Adrenal gland (tissue), 12 donors: ENCODE measurements around the gene C3orf22. TPM values are rescaled to one million over a fixed set of nuclear protein-coding genes. Genes with fewer than 3 reads are reported as not detected.

ENCODE experiments used
- DNase-seq, 7 donors: peaks; one replicate each; pipeline ENCODE4 v3.0.0-alpha.2; 2019 to 2020
- H3K27ac ChIP-seq, 5 donors: fragments of 200-600 bp; sonication (generic) in 4 of 5; 1 replicate in 3 of 5; 2 replicates in 2 of 5; pipeline versions ENCODE4 v1.5.1 to v1.8.0; 2016 to 2020; ENCODE audit warnings: mild to moderate bottlenecking in 1 of 5
- H3K27me3 ChIP-seq: fragments of 200-600 bp; 2 replicates; pipeline ENCODE4 v1.8.0; 2021
- H3K36me3 ChIP-seq, 2 donors: fragments of 200-600 bp; replicated peaks in 1 of 2; 1 replicate in 1 of 2; 2 replicates in 1 of 2; pipeline versions ENCODE4 v1.5.1 to v1.8.0; 2018 to 2022
- H3K4me1 ChIP-seq, 2 donors: fragments of 200-600 bp; replicated peaks in 1 of 2; 1 replicate in 1 of 2; 2 replicates in 1 of 2; pipeline versions ENCODE4 v1.5.1 to v1.8.0; 2018 to 2021
- H3K4me3 ChIP-seq, 4 donors: fragments of 200-600 bp; sonication (generic) in 3 of 4; one replicate each; pipeline ENCODE4 v1.5.1; 2016 to 2018
- H3K9me3 ChIP-seq, 3 donors: fragments of 200-600 bp; sonication (generic) in 1 of 3; replicated peaks in 1 of 3; 1 replicate in 2 of 3; 2 replicates in 1 of 3; pipeline versions ENCODE4 v1.5.1 to v1.8.0; 2016 to 2021
- POLR2A ChIP-seq, 2 donors: fragments of 450-650 bp; IDR thresholded peaks; one replicate each; pipeline ENCODE4 v1.6.1; 2017; ENCODE audit warnings: antibody characterized with exemption in 2 of 2, mild to moderate bottlenecking in 2 of 2, moderate library complexity in 1 of 2
- WGBS, 4 donors: extraction: QIAGEN DNeasy Blood & Tissue Kit in 2 of 4; methylation state at CpG; one replicate each; pipeline versions ENCODE4 v1.1.5 to v1.1.7; 2013 to 2017; 5-methylcytosine and 5-hydroxymethylcytosine counted together
- intact Hi-C, 2 donors: fragments of 100-400 bp; cut with DNase I; formaldehyde crosslinking; loops; one replicate each; pipeline versions ENCODE4 v1.14.1 to v1.15.0; 2022 to 2023
- polyA plus RNA-seq, 3 donors: library from polyadenylated mRNA; stranded (reverse); fragments of 200-250 nt in 2 of 3; fragments of 350-450 nt in 1 of 3; fragmentation: Illumina TruSeq in 1 of 3; extraction: RNeasy Lipid Tissue Mini Kit (QIAGEN cat#74804) in 1 of 3; gene quantifications; one replicate each; pipeline ENCODE4 v1.2.3, GENCODE V29; 2013 to 2014
- total RNA-seq, 9 donors: library from RNA; depleted of rRNA in 4 of 9; stranded (reverse); fragments of >200 nt in 4 of 9; fragments of 120-200 nt in 1 of 9; fragmentation: NEBNext Ultra II Directional in 1 of 9; extraction: Animal tissue kit (Norgen Biotek cat#: 25700) in 1 of 9; gene quantifications; one replicate each; pipeline versions ENCODE4 v1.1.0 to v1.2.4, GENCODE V29; 2013 to 2023
- TF ChIP-seq, protein P1 (sequence below), 6 experiments: fragments of 450-650 bp in 4 of 6; fragments of 200-600 bp in 2 of 6; sonication (generic) in 1 of 6; IDR thresholded peaks; 1 replicate in 5 of 6; 2 replicates in 1 of 6; pipeline versions ENCODE4 v1.5.1 to v1.8.0; 2016 to 2021; ENCODE audit warnings: antibody characterized with exemption in 6 of 6, mild to moderate bottlenecking in 2 of 6, moderate library complexity in 1 of 6
- donor health status: healthy with polysubstance abuse.
- donor health status: Bipolar disorder and iron deficiency.
- donor health status: DM: yes; HTN: yes; CAD: no.
- donor health status: DM: no; HTN: no; CAD: no.
- donor health status: DM: no; HTN: no; CAD: no.
- donor health status: DM: yes; HTN: yes; CAD: no.

The C3orf22 gene
- total and polyA plus RNA-seq, 12 donors, result not detected

DNA sequence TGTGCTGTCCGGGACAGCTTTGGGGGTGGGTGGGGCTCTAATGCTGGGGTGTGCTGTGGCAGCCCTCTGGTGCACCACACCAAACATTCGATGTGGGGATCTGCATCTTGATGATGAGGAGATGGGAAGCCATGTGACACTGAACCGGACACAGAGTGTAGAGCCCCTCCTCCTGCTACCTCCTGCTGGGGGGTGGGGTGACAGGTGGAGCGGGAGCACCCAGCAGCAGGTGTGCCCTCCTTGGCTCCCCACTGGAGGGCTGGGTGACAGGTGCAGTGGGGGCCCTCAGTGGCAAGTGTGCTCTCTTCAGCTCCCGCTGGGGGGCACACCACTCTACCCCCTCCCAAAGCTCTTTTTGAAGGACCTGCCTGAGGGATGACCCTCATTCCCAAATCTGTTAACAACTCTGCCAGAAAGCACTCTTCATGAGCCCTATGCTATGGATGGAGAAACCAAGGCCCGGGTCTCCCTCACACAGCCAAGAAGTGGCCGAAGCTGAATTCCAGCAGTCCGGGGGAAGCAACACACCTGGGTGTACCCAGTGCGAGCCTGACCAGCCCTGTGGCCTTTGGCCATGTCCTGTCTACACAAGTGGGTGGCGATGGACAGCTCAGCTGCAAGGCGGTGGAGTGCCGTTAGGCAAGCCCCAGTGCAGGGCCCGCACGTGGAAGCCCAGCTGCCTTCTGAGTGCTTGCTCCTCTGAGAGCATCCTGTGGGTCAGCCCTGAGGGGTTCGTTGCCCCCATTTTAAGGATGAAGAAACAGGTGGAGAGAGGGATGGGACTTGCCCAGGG, 40.5 kb downstream of the C3orf22 start:
- H3K9me3 ChIP-seq, result no peaks in the 10 kb centered on the region
- no peaks in the 10 kb centered on the region for H3K4me1 ChIP-seq
- TF ChIP-seq POLR2A (IDR thresholded peaks at IDR 0.05), result no peak
- TF ChIP-seq, protein P1, sequence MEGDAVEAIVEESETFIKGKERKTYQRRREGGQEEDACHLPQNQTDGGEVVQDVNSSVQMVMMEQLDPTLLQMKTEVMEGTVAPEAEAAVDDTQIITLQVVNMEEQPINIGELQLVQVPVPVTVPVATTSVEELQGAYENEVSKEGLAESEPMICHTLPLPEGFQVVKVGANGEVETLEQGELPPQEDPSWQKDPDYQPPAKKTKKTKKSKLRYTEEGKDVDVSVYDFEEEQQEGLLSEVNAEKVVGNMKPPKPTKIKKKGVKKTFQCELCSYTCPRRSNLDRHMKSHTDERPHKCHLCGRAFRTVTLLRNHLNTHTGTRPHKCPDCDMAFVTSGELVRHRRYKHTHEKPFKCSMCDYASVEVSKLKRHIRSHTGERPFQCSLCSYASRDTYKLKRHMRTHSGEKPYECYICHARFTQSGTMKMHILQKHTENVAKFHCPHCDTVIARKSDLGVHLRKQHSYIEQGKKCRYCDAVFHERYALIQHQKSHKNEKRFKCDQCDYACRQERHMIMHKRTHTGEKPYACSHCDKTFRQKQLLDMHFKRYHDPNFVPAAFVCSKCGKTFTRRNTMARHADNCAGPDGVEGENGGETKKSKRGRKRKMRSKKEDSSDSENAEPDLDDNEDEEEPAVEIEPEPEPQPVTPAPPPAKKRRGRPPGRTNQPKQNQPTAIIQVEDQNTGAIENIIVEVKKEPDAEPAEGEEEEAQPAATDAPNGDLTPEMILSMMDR (IDR thresholded peaks at IDR 0.05), result no peak
- no peak overlapping the region for H3K4me3 ChIP-seq
- DNase-seq, result no peak
- H3K27me3 ChIP-seq, result peaks cover 4% of the 10 kb centered on the region
- no peak overlapping the region for H3K27ac ChIP-seq
- 85 to 91% (median 89%) methylated on average over 7 to 15 of the region's 15 CpGs for WGBS, 4 donors
- no peaks in the 10 kb centered on the region for H3K36me3 ChIP-seq
- intact Hi-C loops, result loop anchor here in 1 of 2 donors (5.0 kb wide), 1 partner anchor 144 kb away; no protein-coding TSS in a partner anchor

- intact Hi-C loops, result loop anchor here in 1 of 2 donors (5.0 kb wide), 1 partner anchor 145 kb away; no protein-coding TSS in a partner anchor
- TF ChIP-seq POLR2A (IDR thresholded peaks at IDR 0.05), result no peak
- TF ChIP-seq, protein P1 (IDR thresholded peaks at IDR 0.05), result no peak
- DNase-seq, result no peak
Measured at GRCh38 chr3:126517291-126517951, 41.3 kb downstream of the C3orf22 start, which contains the start of gene UROC1. UROC1 (minus strand) TSS chr3:126517773; CDS start chr3:126517719, 54 bp downstream.

DNA sequence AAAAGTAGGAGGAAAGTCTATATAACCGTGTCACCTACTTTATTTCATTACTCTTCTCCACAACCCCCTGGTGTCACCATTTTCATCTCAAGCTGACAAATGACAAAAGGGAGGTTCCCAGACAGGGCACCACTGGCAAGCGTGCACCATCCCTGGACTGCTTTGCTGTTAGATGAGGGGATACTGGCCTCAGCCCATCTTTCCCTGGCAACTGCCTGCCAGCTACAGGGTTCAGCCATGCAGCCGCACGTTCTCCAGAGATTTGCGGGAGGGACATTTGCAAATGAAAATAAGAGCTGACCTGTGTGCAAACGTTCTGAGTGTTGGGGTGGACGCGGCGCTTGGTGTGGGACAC, 41.8 kb downstream of the C3orf22 start:
- Histone ChIP-seq H3K36me3 (no peaks in the 10 kb centered on the region), H3K4me3 (no peak overlapping the region), H3K4me1 (no peaks in the 10 kb centered on the region), H3K27me3 (no peaks in the 10 kb centered on the region), H3K27ac (no peak overlapping the region), H3K9me3 (no peaks in the 10 kb centered on the region)
- intact Hi-C loops, result loop anchor here in 1 of 2 donors (5.0 kb wide), 1 partner anchor 145 kb away; no protein-coding TSS in a partner anchor
- DNase-seq, result no peak
- WGBS, 4 donors, result 76 to 94% (median 83%) methylated on average over 2 to 9 of the region's 9 CpGs
- TF ChIP-seq, protein P1 (IDR thresholded peaks at IDR 0.05), result no peak
- TF ChIP-seq POLR2A (IDR thresholded peaks at IDR 0.05), result no peak

More at GRCh38 chr3:126517291-126517951, 41.3 kb downstream of the C3orf22 start, which contains the start of gene UROC1:
- H3K4me1 ChIP-seq, result no peaks in the 10 kb centered on the region
- H3K4me3 ChIP-seq, result no peak within 1 kb of the TSS
- no peaks in the 10 kb centered on the region for H3K9me3 ChIP-seq
- H3K36me3 ChIP-seq, result no peaks in the 10 kb centered on the region
- no peak within 1 kb of the TSS for H3K27ac ChIP-seq
- no peaks in the 10 kb centered on the region for H3K27me3 ChIP-seq
- 82 to 87% (median 84%) methylated on average over 6 to 16 of the region's 16 CpGs; no CpG with 5 or more reads in 1 of the 4 donors for WGBS, 4 donors
